GM18507 (cell line): ENCODE data around the gene SLC10A7.
A peak's percentile ranks its signal among the peaks of the same experiment; 100 is the strongest.

Experiments
- DNase-seq: peaks from one replicate; pipeline ENCODE4 v3.0.0; 2011; ENCODE audit warnings: low read depth; ENCODE audit not compliant: insufficient read length; ENCODE audit errors: extremely low spot score
- FAIRE-seq: peaks from 2 replicates; lab custom pipeline; 2011; peaks lifted over from hg19 to GRCh38; lab: Jason Lieb, UNC

Gene SLC10A7

GRCh38 chr4:146500216-146500615, 21.5 kb downstream of the SLC10A7 start:
- DNase-seq (no peak), FAIRE-seq (no peak)

DNA sequence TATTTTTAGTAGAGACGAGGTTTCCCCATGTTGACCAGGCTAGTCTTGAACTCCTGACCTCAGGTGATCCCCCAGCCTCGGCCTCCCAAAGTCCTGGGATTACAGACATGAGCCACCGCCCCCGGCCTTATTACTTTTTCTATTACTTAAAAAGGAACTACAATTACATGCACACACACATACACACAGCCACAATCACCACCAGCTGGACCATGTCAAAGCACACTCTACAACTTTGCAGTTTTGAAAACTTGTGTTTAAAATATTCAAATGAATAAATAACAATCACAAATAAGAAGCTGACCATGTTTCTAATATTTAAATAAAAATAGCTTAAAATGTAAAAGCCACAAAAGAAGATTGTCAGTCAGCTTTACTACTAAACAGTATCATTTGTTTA, 23.4 kb downstream of the SLC10A7 start:
- no peak for FAIRE-seq
- no peak for DNase-seq

DNA sequence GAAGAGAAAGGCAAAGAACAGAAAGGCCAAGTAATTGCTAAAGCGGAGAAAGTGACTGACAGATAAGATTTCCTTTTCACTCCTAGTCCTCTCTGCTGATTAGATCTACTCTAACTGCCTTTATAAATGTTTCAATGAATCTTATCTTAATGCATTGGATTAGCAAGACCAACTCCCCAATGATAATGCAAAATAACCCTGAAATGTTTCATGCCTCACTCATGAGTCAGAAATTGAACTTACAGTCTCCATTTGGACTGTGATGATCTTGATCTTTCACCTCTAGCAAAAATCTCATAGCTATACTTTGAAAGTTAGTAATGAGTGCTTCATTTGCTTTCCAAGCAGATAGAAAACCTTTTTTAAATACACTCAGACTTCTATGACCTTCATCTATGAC, 26.5 kb downstream of the SLC10A7 start:
- no peak for FAIRE-seq
- no peak for DNase-seq

DNA sequence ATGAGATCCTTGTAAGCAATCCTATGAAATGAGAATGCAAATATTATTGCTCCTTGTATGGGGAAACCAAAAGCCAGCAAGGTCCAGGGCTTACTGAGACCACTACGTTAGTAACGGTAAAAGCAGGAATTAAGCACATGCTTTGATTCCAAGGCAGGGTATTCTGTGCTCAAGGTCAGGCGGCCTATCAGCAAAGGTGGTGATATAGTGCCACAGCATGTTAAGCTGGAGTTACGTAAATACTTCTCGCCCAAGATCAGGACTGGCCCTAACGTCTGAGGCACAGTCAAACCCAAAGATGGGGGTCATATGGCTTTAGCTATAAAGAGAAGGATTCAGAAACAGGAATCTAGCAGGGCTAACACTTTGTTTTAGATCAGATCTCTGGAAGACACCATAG, 27.6 kb downstream of the SLC10A7 start:
- DNase-seq (no peak), FAIRE-seq (no peak)

DNA sequence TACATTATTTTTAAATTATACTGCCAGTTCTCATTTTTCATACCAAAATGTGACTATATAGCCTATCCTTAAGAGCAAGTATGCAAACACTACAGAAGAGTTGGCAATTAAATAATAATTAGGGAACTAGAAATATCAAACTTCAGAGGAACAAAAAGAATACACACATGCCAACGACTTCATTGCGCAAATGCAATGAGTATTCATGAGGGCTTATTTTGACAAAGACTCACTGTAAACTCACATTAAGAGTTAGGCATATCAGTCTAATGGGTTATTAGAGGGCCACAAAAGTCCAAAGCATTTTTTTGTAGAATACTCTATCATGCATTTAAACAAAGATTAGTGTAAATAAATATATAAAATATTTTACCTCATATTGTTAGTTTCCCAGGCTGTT, 31.6 kb downstream of the SLC10A7 start:
- DNase-seq (no peak), FAIRE-seq (no peak)

DNA sequence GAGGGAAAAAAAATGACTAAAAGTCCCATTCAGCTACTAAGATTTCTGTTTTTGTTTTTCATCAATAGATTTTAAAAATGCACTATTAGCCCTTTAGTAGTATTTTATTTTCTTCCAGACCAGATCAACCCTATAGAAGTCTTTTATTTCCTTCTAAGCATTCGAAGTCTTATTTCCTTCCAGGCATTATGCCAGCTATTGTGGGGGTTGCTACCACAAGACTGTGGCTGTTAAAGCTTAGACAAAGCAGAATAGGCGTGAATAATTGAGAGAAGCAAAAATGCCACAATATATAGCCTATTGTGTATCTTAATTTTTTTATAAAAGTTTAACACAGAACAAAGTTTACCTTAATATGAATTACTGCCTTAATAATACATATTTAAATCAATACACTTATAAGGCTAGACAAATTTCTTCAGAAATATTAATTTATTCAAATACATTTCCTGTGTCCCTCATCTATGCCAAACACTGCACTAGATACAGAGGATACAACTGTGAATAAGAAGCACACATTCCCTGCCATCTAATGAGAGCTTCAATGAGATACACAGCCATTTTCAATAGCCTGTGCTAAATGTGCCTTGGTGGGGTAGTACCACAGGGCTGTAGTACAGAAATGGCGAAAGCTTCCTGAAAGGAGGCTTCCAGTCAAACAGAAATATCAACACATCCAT, 33.1 kb downstream of the SLC10A7 start:
- no peak for FAIRE-seq
- no peak for DNase-seq

DNA sequence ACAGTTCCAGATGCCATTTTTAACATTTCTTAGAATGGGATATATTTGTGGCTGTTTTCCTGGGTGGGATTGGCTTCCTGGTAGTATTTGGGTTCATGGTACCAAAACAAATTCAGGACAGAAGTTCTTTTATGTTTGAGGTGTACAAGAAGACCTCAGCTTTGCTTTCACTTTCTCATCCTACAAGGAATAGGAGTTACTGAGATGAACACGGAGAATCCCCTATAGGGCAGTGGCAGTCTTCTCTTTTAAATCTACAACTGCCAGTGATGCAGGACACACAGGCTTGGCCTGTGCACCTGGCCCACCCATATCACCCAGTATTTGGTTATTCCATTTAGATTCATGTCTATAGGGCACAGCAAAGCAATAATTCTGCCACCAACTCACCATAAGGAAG, 35.2 kb downstream of the SLC10A7 start:
- DNase-seq (peak; percentile 4), FAIRE-seq (peak; percentile 73)

GRCh38 chr4:146485968-146486367, 35.8 kb downstream of the SLC10A7 start:
- DNase-seq, result peak; percentile 12
- FAIRE-seq, result peak; percentile 76

DNA sequence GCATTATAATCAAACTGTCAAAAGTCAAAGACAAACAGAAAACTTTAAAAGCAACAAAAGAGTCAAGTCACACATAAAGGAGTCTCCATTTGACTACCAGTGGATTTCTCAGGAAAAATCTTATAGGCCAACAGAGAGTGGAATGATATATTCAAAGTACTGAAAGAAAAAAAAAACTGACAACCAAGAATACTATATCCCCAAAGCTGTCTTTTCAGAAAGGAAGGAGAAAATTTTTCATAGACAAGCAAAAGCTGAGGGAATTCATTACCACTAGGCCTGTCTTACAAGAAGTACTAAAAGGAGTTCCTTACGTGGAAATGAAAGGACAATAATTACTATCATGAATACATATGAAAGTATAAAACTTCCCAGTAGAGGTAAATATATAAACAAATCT, 39.0 kb downstream of the SLC10A7 start:
- no peak for FAIRE-seq

DNA sequence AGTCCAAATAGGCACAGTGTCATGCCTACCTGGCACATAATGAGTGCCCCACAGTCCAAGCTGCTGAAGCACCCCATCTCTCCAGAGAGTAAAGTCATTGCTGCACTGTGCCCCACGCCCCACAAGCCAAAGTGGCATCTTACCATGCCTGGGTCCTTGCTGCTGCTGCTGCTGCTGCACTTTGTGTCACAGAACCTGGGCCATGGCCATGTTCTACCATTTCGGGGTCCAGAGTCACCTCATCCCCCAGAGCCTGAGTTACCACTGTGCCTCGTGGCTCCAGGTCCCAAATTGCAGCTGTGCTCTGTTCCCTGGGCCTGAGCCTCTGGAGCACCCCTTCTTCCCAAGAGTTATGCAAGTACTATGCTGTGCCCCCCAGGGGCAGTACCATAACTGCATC, 40.5 kb downstream of the SLC10A7 start:
- FAIRE-seq (no peak), DNase-seq (no peak)

More for the DNA sequence above, 39.0 kb downstream of the SLC10A7 start:
- no peak for DNase-seq

DNA sequence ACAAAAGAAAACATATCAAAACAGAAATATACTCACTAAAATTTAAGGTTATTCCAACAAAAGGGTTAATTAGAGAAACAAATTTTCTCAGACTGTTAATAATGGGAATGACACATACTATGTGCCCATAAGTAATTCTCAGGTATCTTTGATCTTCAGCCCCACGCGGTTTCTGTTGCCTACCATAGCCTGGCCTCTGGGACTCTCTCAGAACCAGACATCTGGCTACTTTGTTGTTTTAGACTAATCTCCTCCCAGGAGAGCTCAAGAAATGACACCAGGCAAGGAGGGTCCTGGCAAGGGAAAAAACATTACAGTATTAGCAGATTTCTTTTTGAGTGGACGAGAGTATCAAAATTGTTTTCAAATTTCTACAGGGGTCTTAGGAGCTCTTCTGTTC, 43.7 kb downstream of the SLC10A7 start:
- peak; percentile 15 for FAIRE-seq
- no peak for DNase-seq

DNA sequence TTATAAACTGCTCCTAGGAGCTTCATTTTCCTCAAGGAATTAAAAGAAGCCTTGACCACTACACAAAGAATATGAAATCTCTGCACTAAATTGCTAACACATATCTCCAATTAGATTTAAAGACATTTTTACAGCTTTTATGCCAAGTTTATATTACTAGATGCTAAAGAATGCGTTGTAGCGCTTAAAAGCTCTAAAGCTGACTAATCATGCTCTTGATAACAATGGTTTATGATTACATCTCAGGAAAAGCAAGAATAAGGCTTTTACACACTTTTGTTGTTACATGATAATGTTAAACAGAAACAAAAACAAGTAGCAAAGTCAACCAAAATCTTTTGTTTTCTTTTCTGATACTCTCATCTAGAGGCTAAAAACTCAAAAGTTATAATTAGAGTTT, 44.7 kb downstream of the SLC10A7 start:
- no peak for DNase-seq

GRCh38 chr4:146472404-146472803, 49.3 kb downstream of the SLC10A7 start:
- DNase-seq (no peak), FAIRE-seq (no peak)

More for the DNA sequence above, 44.7 kb downstream of the SLC10A7 start:
- no peak for FAIRE-seq

DNA sequence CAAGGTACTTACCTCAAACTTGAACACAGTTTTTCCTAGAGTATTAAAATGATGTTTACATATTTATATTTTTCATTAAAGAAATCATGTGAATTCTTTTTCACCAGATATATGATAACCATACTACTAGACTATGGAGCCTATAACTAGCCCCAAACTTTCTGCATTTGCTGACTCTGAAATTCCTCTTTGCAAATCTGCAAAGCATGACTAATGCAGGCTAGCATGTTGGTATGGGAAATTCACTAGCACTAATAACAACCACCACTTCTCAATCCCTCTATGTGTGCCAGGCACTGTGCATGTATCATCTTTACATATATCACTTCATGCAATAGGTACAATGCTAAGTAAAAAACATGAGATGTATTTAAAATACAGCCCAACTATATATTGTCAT, 51.1 kb downstream of the SLC10A7 start:
- no peak for FAIRE-seq
- no peak for DNase-seq

GRCh38 chr4:146469022-146469421, 52.7 kb downstream of the SLC10A7 start:
- FAIRE-seq (no peak), DNase-seq (no peak)

- no peak for DNase-seq
- no peak for FAIRE-seq
Measured at GRCh38 chr4:146465628-146466027, 56.1 kb downstream of the SLC10A7 start.

DNA sequence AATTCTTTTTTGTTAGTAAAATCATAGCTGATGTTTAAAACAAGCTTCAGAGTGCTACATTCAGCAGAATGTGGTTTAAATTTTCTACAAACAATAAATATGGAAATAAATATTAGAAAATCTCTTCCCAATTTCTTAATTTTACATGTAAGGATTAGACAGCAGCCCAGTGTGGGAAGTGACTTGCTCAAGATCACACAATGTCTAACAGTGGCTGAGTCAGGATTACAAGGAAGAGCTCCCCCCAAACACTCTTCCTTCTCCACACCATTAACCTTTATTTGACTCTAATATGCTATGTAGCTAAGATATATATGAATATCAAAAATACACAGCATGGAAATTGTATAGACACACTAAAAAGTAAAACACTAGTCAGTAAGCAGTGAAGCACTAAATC, 59.5 kb downstream of the SLC10A7 start:
- FAIRE-seq, result no peak

GRCh38 chr4:146458594-146458993, 63.1 kb downstream of the SLC10A7 start:
- FAIRE-seq, result peak; percentile 79
- no peak for DNase-seq

More for the DNA sequence above, 59.5 kb downstream of the SLC10A7 start:
- no peak for DNase-seq

GRCh38 chr4:146456681-146457080, 65.1 kb downstream of the SLC10A7 start:
- DNase-seq (no peak), FAIRE-seq (no peak)

GRCh38 chr4:146453181-146453807, 68.4 kb downstream of the SLC10A7 start:
- FAIRE-seq, result peak; percentile 9

DNA sequence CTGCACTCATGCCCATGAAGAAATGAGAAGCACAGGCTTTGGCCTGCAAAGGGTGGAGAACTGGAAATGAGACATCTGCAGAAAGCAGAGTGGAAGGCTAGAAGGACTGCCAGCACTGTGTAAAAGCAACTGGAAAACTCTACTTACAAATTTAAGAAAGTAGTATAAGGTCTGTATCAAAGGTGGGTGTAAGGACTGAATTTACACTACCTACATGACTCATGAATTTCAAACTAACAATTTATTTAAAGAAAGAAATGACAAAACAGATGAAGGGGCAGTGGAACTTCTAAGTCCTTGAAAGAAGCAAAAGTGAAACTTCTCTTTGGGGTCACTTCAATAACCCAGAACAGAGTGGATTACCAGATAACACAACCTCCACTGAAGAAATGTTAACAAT, 71.2 kb downstream of the SLC10A7 start:
- FAIRE-seq (peak; percentile 65), DNase-seq (no peak)

More at GRCh38 chr4:146453181-146453807, 68.4 kb downstream of the SLC10A7 start:
- DNase-seq, result no peak
